GM12878 (cell line): ENCODE results near the gene PPIE.

Experiments
- CTCF ChIP-seq, 3 experiments: IDR thresholded peaks in 2 of 3; conservative IDR thresholded peaks in 1 of 3; 2 replicates each; pipeline ENCODE4 v1.5.1; 2011; ENCODE audit warnings: low read depth in 3 of 3, low read length in 3 of 3, mild to moderate bottlenecking in 3 of 3, control low read depth in 2 of 3, moderate library complexity in 2 of 3, inconsistent platforms in 1 of 3, mixed read lengths in 1 of 3; ENCODE audit not compliant: control insufficient read depth in 2 of 3, insufficient read depth in 1 of 3; ENCODE audit errors: extremely low read depth in 1 of 3
- POLR2A ChIP-seq: IDR thresholded peaks from 2 replicates; pipeline ENCODE4 v1.6.1; 2011; ENCODE audit warnings: low read depth, mild to moderate bottlenecking, low read length
- POLR2AphosphoS5 ChIP-seq: IDR thresholded peaks from 2 replicates; pipeline ENCODE4 v1.6.1; 2011; ENCODE audit warnings: mild to moderate bottlenecking, low read length, inconsistent platforms
- REST ChIP-seq: IDR thresholded peaks from 2 replicates; pipeline ENCODE4 v1.6.1; 2012; ENCODE audit warnings: mild to moderate bottlenecking, low read depth, low read length
- ZNF274 ChIP-seq: IDR thresholded peaks from one replicate; pipeline ENCODE4 v1.8.0; 2011; ENCODE audit not compliant: insufficient read length, insufficient read depth
- ZNF384 ChIP-seq: IDR thresholded peaks from 2 replicates; pipeline ENCODE4 v1.6.1; 2012; ENCODE audit warnings: low read depth, mild to moderate bottlenecking, low read length, improper control_type of control experiment, borderline replicate concordance
- TF ChIP-seq, protein P1 (sequence below): fragments of 450-650 bp; conservative IDR thresholded peaks from 2 replicates; pipeline ENCODE4 v1.6.1; 2017; ENCODE audit warnings: mild to moderate bottlenecking, moderate library complexity

DNA sequence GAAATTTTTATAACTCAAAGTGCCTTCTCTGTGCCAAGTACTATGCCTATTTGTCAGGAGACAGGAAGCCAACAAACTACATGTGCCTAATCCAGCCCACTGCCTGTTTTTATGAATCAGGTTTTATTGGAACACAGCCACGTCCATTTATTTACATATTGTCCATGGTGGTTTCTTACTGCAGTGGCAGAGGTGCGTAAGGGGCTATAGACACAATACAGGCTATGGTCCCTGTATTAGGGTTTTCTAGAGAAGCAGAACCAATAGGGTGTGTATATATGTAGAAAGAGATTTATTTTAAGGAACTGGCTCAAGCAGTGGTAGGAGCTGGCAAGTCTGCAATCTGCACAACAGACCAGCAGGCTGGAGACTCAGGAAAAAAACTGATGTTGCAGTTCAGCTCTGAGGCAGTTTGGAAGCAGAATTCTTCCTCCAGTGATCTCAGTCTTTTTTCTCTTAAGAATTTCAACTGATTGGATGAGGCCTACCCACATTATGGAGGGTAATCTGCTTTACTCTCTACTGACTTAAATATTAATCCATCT, 15.4 kb downstream of the PPIE start:
- TF ChIP-seq CTCF (IDR thresholded peaks at IDR 0.05 in 2 of 3, conservative IDR thresholded peaks at IDR 0.05 in 1 of 3; ENCODE audit: control insufficient read depth in 2 of 3, extremely low read depth in 1 of 3, insufficient read depth in 1 of 3, low read depth in 3 of 3, low read length in 3 of 3) = no peak
- TF ChIP-seq ZNF384 = no peak
- no peak for TF ChIP-seq POLR2AphosphoS5
- TF ChIP-seq, protein P1, sequence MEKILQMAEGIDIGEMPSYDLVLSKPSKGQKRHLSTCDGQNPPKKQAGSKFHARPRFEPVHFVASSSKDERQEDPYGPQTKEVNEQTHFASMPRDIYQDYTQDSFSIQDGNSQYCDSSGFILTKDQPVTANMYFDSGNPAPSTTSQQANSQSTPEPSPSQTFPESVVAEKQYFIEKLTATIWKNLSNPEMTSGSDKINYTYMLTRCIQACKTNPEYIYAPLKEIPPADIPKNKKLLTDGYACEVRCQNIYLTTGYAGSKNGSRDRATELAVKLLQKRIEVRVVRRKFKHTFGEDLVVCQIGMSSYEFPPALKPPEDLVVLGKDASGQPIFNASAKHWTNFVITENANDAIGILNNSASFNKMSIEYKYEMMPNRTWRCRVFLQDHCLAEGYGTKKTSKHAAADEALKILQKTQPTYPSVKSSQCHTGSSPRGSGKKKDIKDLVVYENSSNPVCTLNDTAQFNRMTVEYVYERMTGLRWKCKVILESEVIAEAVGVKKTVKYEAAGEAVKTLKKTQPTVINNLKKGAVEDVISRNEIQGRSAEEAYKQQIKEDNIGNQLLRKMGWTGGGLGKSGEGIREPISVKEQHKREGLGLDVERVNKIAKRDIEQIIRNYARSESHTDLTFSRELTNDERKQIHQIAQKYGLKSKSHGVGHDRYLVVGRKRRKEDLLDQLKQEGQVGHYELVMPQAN = no peak
- TF ChIP-seq ZNF274 = no peak
- TF ChIP-seq POLR2A = no peak
- TF ChIP-seq REST = no peak
